ENCODE measurements around the gene CTBP2. TPM values are rescaled to one million over a fixed set of nuclear protein-coding genes. Genes with fewer than 3 reads are reported as not detected.
A peak's percentile ranks its signal among the peaks of the same experiment; 100 is the strongest.

The CTBP2 gene
- total and polyA plus RNA-seq, 11 donors, result 10.1 to 45.5 (median 29.1) TPM

DNA sequence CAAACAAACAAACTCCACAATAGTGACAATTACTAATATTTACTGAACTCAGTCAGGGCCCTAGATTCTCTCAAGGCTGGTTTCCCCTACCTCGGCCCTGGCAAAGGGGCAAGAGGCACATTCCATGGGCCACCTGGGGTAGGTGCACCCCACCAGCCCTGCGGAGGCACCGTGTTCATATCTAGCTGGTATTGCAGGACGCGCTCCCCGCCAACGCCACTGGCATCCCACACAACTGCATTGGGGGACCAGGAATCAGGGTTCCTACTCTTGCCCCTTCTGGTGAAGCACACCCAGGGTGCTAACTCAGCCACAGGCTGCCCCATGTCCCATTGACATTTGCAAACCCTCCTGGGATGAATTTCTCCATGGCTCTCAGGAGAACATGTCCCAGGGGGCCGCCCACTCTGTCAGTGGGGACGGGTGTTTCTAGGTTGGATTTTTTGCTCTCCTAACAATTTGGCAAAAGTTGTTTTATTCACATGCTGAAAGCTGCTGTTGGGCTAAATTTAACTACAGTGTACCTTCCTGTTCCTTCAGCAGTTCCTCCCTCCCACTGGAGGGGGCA is 141.7 kb downstream of the CTBP2 start:
- TF ChIP-seq POLR2A (IDR thresholded peaks at IDR 0.05), result no peak
- TF ChIP-seq, protein P1, sequence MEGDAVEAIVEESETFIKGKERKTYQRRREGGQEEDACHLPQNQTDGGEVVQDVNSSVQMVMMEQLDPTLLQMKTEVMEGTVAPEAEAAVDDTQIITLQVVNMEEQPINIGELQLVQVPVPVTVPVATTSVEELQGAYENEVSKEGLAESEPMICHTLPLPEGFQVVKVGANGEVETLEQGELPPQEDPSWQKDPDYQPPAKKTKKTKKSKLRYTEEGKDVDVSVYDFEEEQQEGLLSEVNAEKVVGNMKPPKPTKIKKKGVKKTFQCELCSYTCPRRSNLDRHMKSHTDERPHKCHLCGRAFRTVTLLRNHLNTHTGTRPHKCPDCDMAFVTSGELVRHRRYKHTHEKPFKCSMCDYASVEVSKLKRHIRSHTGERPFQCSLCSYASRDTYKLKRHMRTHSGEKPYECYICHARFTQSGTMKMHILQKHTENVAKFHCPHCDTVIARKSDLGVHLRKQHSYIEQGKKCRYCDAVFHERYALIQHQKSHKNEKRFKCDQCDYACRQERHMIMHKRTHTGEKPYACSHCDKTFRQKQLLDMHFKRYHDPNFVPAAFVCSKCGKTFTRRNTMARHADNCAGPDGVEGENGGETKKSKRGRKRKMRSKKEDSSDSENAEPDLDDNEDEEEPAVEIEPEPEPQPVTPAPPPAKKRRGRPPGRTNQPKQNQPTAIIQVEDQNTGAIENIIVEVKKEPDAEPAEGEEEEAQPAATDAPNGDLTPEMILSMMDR (IDR thresholded peaks at IDR 0.05), result peak in 1 of 12 donors; percentile 10
- peak in 2 of 5 donors; percentile 18 to 48 for DNase-seq
- intact Hi-C loops (cut with DNase I), result loop anchor here in 2 of 10 donors (5.0 kb wide), 1 partner anchor 39 kb away; no protein-coding TSS in a partner anchor

GRCh38 chr10:125017547-125018298 is 142.6 kb downstream of the CTBP2 start:
- peak overlapping the region in 10 of 12 donors; percentile 10 to 78 (median 72) for H3K27ac ChIP-seq
- peaks cover 0 to 4% (median 0%) of the 10 kb centered on the region in 12 donors for H3K9me3 ChIP-seq
- H3K4me1 ChIP-seq, result peaks cover 29 to 100% (median 88%) of the 10 kb centered on the region in 12 donors
- intact Hi-C loops (cut with DNase I), result loop anchor here in 2 of 10 donors (5.0 kb wide), 1 partner anchor 40 kb away; no protein-coding TSS in a partner anchor
- no peak for ATAC-seq
- TF ChIP-seq POLR2A (IDR thresholded peaks at IDR 0.05), result no peak
- TF ChIP-seq, protein P1 (IDR thresholded peaks at IDR 0.05), result no peak
- no peaks in the 10 kb centered on the region for H3K27me3 ChIP-seq
- peak in 1 of 5 donors; percentile 42 for DNase-seq
- H3K36me3 ChIP-seq, result no peaks in the 10 kb centered on the region
- no peak overlapping the region for H3K4me3 ChIP-seq
- WGBS, 4 donors, result 81 to 89% (median 83%) methylated on average over 11 to 12 of the region's 12 CpGs

More for the DNA sequence above, 141.7 kb downstream of the CTBP2 start:
- 79 to 85% (median 81%) methylated on average over 9 of the region's 9 CpGs for WGBS, 4 donors
- no peak for ATAC-seq
- peak overlapping the region in 6 of 12 donors; percentile 9 to 75 (median 28) for H3K27ac ChIP-seq
- H3K4me3 ChIP-seq, result no peak overlapping the region
- H3K36me3 ChIP-seq, result no peaks in the 10 kb centered on the region
- peaks cover 29 to 100% (median 91%) of the 10 kb centered on the region in 12 donors for H3K4me1 ChIP-seq
- H3K9me3 ChIP-seq, result peaks cover 0 to 4% (median 0%) of the 10 kb centered on the region in 12 donors
- no peaks in the 10 kb centered on the region for H3K27me3 ChIP-seq

DNA sequence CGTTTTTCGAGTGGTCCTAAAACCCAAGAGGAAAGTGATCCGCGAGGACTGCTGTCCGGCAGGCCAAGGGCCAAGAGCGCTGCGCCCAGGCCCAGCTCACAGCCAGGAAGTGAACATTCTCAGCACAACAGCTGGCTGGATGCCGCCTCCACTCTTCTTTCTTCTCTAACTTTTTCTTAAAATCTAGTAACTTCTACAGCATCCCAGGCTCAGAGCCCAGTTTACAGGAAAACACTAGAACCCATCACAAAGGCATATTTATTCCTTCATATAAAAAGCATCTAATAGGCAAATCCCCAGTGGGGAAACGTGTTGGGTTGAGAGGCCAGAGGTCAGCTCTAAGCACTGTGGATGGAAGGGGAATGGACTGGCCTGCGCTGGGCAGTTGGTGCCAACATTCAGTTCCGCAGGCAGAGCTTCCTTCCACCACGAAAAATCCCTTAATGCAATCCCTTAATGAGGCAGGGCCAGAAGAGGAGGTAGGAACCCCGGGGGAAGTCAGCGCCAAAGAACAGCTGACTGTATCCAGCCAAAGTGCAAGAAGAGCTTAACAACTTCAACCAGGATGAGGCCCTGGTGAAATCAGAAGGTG is 143.7 kb downstream of the CTBP2 start:
- intact Hi-C loops (cut with DNase I), result loop anchor here in 2 of 10 donors (5.0 kb wide), 1 partner anchor 41 kb away; no protein-coding TSS in a partner anchor
- peak; percentile 8 to 49 (median 18) for ATAC-seq
- Histone ChIP-seq H3K27me3 (no peaks in the 10 kb centered on the region), H3K4me3 (peak overlapping the region in 2 of 12 donors; percentile 0 to 19), H3K4me1 (peaks cover 29 to 100% (median 87%) of the 10 kb centered on the region in 12 donors), H3K9me3 (peaks cover 0 to 4% (median 0%) of the 10 kb centered on the region in 12 donors), H3K36me3 (no peaks in the 10 kb centered on the region), H3K27ac (peak overlapping the region; percentile 50 to 78 (median 70))
- 32 to 51% (median 39%) methylated on average over 14 of the region's 14 CpGs for WGBS, 4 donors
- peak; percentile 64 to 80 (median 77) for DNase-seq
- no peak for TF ChIP-seq POLR2A (IDR thresholded peaks at IDR 0.05)
- TF ChIP-seq, protein P1 (IDR thresholded peaks at IDR 0.05), result no peak
